HL-60 (cell line): ENCODE results near the gene MARK1.

Source experiments
- DNase-seq, 2 experiments: peaks; one replicate each; pipeline ENCODE4 v3.0.0-alpha.2; 2010 to 2020; ENCODE audit warnings: low read depth in 1 of 2, low spot score in 1 of 2
- H3K27ac ChIP-seq: fragments of 250-450 bp; sonication (Bioruptor Pico); replicated peaks from 2 replicates; pipeline ENCODE4 v1.5.1; 2020; ENCODE audit warnings: mild to moderate bottlenecking, moderate library complexity
- H3K27me3 ChIP-seq: fragments of 250-450 bp; sonication (Bioruptor Pico); 2 replicates; pipeline ENCODE4 v1.5.1; 2021; ENCODE audit warnings: mild to moderate bottlenecking, moderate library complexity; ENCODE audit not compliant: insufficient read depth, poor library complexity, severe bottlenecking
- H3K4me3 ChIP-seq: replicated peaks from 2 replicates; pipeline ENCODE4 v1.5.1; 2011; ENCODE audit warnings: mild to moderate bottlenecking, control low read depth, low read length; ENCODE audit not compliant: insufficient read depth
- GABPA ChIP-seq: IDR thresholded peaks from 2 replicates; pipeline ENCODE4 v1.6.1; 2012; ENCODE audit warnings: low read depth
- POLR2AphosphoS5 ChIP-seq: IDR thresholded peaks from 2 replicates; pipeline ENCODE4 v1.6.1; 2012; ENCODE audit warnings: low read depth
- SPI1 ChIP-seq: IDR thresholded peaks from 2 replicates; pipeline ENCODE4 v1.6.1; 2012; ENCODE audit warnings: low read depth, mild to moderate bottlenecking, borderline replicate concordance
- TF ChIP-seq, protein P1 (sequence below): IDR thresholded peaks from 2 replicates; pipeline ENCODE4 v1.6.1; 2012; ENCODE audit warnings: low read depth; ENCODE audit not compliant: insufficient replicate concordance
- TF ChIP-seq, protein P2 (sequence below): IDR thresholded peaks from one replicate; pipeline ENCODE4 v1.5.1; 2011; ENCODE audit warnings: low read length, control low read depth, inconsistent platforms; ENCODE audit not compliant: insufficient read depth

MARK1 gene

DNA sequence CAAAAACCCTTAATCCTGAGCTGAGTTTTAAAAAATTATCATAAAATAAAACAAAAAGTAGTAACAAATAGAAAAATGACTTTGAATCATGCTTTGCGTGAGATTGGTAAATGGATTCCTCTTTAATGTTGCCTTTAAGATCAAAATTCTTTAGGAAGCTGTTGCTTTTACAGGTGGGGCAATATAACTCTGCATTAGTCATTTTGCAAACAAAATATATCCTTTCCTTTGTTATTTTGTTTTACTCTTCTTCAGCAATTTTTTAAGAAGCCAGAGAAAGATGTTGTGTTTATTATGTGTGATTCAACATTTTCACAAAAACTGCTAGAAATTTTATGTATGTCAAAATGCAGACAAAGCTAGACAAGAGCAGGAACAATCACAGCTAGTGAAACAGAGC lies 50.0 kb downstream of the MARK1 start:
- TF ChIP-seq, protein P1, sequence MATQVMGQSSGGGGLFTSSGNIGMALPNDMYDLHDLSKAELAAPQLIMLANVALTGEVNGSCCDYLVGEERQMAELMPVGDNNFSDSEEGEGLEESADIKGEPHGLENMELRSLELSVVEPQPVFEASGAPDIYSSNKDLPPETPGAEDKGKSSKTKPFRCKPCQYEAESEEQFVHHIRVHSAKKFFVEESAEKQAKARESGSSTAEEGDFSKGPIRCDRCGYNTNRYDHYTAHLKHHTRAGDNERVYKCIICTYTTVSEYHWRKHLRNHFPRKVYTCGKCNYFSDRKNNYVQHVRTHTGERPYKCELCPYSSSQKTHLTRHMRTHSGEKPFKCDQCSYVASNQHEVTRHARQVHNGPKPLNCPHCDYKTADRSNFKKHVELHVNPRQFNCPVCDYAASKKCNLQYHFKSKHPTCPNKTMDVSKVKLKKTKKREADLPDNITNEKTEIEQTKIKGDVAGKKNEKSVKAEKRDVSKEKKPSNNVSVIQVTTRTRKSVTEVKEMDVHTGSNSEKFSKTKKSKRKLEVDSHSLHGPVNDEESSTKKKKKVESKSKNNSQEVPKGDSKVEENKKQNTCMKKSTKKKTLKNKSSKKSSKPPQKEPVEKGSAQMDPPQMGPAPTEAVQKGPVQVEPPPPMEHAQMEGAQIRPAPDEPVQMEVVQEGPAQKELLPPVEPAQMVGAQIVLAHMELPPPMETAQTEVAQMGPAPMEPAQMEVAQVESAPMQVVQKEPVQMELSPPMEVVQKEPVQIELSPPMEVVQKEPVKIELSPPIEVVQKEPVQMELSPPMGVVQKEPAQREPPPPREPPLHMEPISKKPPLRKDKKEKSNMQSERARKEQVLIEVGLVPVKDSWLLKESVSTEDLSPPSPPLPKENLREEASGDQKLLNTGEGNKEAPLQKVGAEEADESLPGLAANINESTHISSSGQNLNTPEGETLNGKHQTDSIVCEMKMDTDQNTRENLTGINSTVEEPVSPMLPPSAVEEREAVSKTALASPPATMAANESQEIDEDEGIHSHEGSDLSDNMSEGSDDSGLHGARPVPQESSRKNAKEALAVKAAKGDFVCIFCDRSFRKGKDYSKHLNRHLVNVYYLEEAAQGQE: no peak
- Histone ChIP-seq H3K27ac (no peak overlapping the region), H3K27me3 (no peaks in the 10 kb centered on the region), H3K4me3 (no peak overlapping the region)
- no peak for DNase-seq

DNA sequence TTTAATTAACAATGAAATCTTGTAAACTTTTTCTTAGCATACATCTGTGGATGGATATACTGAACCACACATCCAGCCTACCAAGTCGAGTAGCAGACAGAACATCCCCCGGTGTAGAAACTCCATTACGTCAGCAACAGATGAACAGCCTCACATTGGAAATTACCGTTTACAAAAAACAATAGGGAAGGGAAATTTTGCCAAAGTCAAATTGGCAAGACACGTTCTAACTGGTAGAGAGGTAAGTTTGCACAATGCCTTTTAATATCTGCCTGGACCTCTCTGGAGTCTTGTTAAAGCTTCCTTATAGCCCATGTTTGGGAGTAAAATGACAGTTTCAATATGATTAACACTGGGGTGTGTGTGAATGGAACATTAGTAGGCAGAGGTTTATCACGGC lies 51.4 kb downstream of the MARK1 start:
- no peak for DNase-seq

DNA sequence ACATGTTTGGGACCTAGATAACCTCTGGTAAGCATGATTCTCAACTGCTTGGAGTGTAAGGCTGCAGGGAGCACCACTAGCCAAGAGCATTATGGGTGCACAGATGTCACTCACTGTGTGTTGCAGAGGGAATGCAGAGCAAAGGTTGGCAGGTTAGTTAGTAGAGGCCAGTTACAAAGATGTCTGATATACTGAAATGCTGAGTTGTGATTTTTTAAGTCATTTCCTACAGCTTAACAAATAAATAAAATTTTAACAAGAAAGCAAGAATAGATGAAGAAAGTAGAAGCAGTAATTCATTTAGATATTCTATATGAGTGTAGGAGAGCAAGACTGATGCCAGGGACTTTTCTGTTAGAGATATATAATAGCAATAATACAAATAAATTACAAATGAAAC lies 64.8 kb downstream of the MARK1 start:
- Histone ChIP-seq H3K4me3 (no peak overlapping the region), H3K27ac (no peak overlapping the region), H3K27me3 (peaks cover 2% of the 10 kb centered on the region)
- no peak for TF ChIP-seq SPI1
- TF ChIP-seq, protein P1: no peak
- TF ChIP-seq GABPA: no peak
- no peak for TF ChIP-seq POLR2AphosphoS5
- TF ChIP-seq, protein P2, sequence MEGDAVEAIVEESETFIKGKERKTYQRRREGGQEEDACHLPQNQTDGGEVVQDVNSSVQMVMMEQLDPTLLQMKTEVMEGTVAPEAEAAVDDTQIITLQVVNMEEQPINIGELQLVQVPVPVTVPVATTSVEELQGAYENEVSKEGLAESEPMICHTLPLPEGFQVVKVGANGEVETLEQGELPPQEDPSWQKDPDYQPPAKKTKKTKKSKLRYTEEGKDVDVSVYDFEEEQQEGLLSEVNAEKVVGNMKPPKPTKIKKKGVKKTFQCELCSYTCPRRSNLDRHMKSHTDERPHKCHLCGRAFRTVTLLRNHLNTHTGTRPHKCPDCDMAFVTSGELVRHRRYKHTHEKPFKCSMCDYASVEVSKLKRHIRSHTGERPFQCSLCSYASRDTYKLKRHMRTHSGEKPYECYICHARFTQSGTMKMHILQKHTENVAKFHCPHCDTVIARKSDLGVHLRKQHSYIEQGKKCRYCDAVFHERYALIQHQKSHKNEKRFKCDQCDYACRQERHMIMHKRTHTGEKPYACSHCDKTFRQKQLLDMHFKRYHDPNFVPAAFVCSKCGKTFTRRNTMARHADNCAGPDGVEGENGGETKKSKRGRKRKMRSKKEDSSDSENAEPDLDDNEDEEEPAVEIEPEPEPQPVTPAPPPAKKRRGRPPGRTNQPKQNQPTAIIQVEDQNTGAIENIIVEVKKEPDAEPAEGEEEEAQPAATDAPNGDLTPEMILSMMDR: no peak
- no peak for DNase-seq

More for the DNA sequence above, 51.4 kb downstream of the MARK1 start:
- H3K4me3 ChIP-seq: no peak overlapping the region
- H3K27me3 ChIP-seq: peaks cover 2% of the 10 kb centered on the region
- no peak overlapping the region for H3K27ac ChIP-seq
- TF ChIP-seq GABPA (no peak), SPI1 (no peak), POLR2AphosphoS5 (no peak)
- TF ChIP-seq, protein P2: no peak
- TF ChIP-seq, protein P1: no peak

DNA sequence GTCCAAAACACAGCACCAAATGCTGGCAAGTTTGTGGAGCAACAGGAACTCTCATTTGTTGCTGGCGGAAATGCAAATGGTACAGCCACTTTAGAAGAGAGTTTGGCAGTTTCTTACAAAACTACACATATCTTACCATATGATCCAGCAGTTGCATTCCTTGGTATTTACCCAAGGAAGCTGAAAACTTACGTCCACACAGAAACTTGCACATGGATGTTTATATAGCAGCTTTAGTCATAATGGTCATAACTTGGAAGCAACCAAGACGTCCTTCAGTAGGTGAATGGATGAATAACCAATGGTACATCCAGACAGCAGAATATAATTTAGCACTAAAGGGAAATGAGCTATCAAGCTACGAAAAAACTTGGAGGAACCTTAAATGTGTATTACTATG lies 66.4 kb downstream of the MARK1 start:
- TF ChIP-seq GABPA (no peak), POLR2AphosphoS5 (no peak), SPI1 (no peak)
- TF ChIP-seq, protein P2: no peak
- TF ChIP-seq, protein P1: no peak
- DNase-seq: no peak
- Histone ChIP-seq H3K27ac (no peak overlapping the region), H3K4me3 (no peak overlapping the region), H3K27me3 (peaks cover 2% of the 10 kb centered on the region)
